ENCODE results near the gene PRICKLE2. TPM values are rescaled to one million over a fixed set of nuclear protein-coding genes. Genes with fewer than 3 reads are reported as not detected.

PRICKLE2 gene
- total RNA-seq, 1 donor from 2014 or later: 37.2 TPM

- no peak overlapping the region for H3K27ac ChIP-seq
- ATAC-seq (peak; percentile 19), DNase-seq (no peak)
- TF ChIP-seq, protein P1, sequence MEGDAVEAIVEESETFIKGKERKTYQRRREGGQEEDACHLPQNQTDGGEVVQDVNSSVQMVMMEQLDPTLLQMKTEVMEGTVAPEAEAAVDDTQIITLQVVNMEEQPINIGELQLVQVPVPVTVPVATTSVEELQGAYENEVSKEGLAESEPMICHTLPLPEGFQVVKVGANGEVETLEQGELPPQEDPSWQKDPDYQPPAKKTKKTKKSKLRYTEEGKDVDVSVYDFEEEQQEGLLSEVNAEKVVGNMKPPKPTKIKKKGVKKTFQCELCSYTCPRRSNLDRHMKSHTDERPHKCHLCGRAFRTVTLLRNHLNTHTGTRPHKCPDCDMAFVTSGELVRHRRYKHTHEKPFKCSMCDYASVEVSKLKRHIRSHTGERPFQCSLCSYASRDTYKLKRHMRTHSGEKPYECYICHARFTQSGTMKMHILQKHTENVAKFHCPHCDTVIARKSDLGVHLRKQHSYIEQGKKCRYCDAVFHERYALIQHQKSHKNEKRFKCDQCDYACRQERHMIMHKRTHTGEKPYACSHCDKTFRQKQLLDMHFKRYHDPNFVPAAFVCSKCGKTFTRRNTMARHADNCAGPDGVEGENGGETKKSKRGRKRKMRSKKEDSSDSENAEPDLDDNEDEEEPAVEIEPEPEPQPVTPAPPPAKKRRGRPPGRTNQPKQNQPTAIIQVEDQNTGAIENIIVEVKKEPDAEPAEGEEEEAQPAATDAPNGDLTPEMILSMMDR (IDR thresholded peaks at IDR 0.05): no peak
- H3K4me1 ChIP-seq: no peaks in the 10 kb centered on the region
- H3K27me3 ChIP-seq: no peaks in the 10 kb centered on the region
- no peaks in the 10 kb centered on the region for H3K36me3 ChIP-seq
- H3K9me3 ChIP-seq: no peaks in the 10 kb centered on the region
- no peak overlapping the region for H3K4me3 ChIP-seq
- intact Hi-C loops (cut with DNase I): no loop called here
Measured at GRCh38 chr3:64121750-64122311, 103.4 kb downstream of the PRICKLE2 start.

- ATAC-seq: no peak
- H3K4me1 ChIP-seq: no peaks in the 10 kb centered on the region
- H3K9me3 ChIP-seq: no peaks in the 10 kb centered on the region
- H3K27me3 ChIP-seq: no peaks in the 10 kb centered on the region
- H3K27ac ChIP-seq: no peak overlapping the region
- intact Hi-C loops (cut with DNase I): no loop called here
- H3K36me3 ChIP-seq: no peaks in the 10 kb centered on the region
- DNase-seq: no peak
- no peak overlapping the region for H3K4me3 ChIP-seq
- TF ChIP-seq, protein P1 (IDR thresholded peaks at IDR 0.05): no peak
Measured at GRCh38 chr3:64120876-64121275, 104.4 kb downstream of the PRICKLE2 start.

- Histone ChIP-seq H3K4me3 (no peak overlapping the region), H3K9me3 (no peaks in the 10 kb centered on the region), H3K4me1 (no peaks in the 10 kb centered on the region), H3K27me3 (no peaks in the 10 kb centered on the region), H3K27ac (no peak overlapping the region), H3K36me3 (no peaks in the 10 kb centered on the region)
- TF ChIP-seq, protein P1 (IDR thresholded peaks at IDR 0.05): no peak
- no peak for DNase-seq
- ATAC-seq: no peak
- intact Hi-C loops (cut with DNase I): no loop called here
Measured at GRCh38 chr3:64117483-64117882, 107.8 kb downstream of the PRICKLE2 start.

DNA sequence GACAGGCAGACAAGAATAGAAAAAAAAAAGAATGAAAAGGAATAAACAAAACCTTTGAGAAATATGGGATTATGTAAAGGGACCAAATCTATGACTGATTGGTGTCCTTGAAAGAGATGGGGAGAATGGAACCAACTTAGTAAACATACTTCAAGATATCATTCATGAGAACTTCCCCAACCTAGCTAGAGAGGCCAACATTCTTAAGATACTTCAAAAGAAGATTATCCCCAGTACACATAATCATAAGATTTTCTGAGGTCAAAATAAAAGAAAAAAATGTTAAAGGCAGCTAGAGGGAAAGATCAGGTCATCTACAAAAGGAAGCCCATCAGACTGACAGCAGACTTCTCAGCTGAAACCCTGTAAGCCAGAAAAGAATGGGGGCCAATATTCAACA is 110.6 kb downstream of the PRICKLE2 start:
- Histone ChIP-seq H3K9me3 (no peaks in the 10 kb centered on the region), H3K4me3 (no peak overlapping the region), H3K27me3 (no peaks in the 10 kb centered on the region), H3K36me3 (no peaks in the 10 kb centered on the region), H3K4me1 (no peaks in the 10 kb centered on the region), H3K27ac (no peak overlapping the region)
- intact Hi-C loops (cut with DNase I): no loop called here
- TF ChIP-seq, protein P1 (IDR thresholded peaks at IDR 0.05): no peak
- ATAC-seq (no peak), DNase-seq (no peak)

GRCh38 chr3:64111872-64112271 is 113.4 kb downstream of the PRICKLE2 start:
- Histone ChIP-seq H3K9me3 (no peaks in the 10 kb centered on the region), H3K4me1 (no peaks in the 10 kb centered on the region), H3K4me3 (no peak overlapping the region), H3K27ac (no peak overlapping the region), H3K36me3 (no peaks in the 10 kb centered on the region), H3K27me3 (no peaks in the 10 kb centered on the region)
- intact Hi-C loops (cut with DNase I): no loop called here
- ATAC-seq (no peak), DNase-seq (no peak)
- TF ChIP-seq, protein P1 (IDR thresholded peaks at IDR 0.05): no peak

GRCh38 chr3:64111083-64111482 is 114.2 kb downstream of the PRICKLE2 start:
- intact Hi-C loops (cut with DNase I): no loop called here
- TF ChIP-seq, protein P1 (IDR thresholded peaks at IDR 0.05): no peak
- no peak overlapping the region for H3K27ac ChIP-seq
- no peak for ATAC-seq
- H3K4me1 ChIP-seq: no peaks in the 10 kb centered on the region
- H3K4me3 ChIP-seq: no peak overlapping the region
- no peaks in the 10 kb centered on the region for H3K36me3 ChIP-seq
- H3K9me3 ChIP-seq: no peaks in the 10 kb centered on the region
- H3K27me3 ChIP-seq: no peaks in the 10 kb centered on the region
- DNase-seq: no peak
